ENCODE measurements around the gene CPZ. TPM values are rescaled to one million over a fixed set of nuclear protein-coding genes. Genes with fewer than 3 reads are reported as not detected.

Gene CPZ
- total RNA-seq, 2 donors from 2014 or later, result 0.90 to 1.2 TPM

GRCh38 chr4:8545439-8545765, 47.2 kb upstream of the CPZ start:
- Histone ChIP-seq H3K4me3 (no peak overlapping the region), H3K36me3 (no peaks in the 10 kb centered on the region), H3K27ac (no peak overlapping the region), H3K27me3 (no peaks in the 10 kb centered on the region), H3K9me3 (no peaks in the 10 kb centered on the region), H3K4me1 (no peaks in the 10 kb centered on the region)
- DNase-seq (ENCODE audit: low spot score), result no peak
- no peak for TF ChIP-seq CTCF (IDR thresholded peaks at IDR 0.05)

- Histone ChIP-seq H3K9me3 (no peaks in the 10 kb centered on the region), H3K4me3 (no peak overlapping the region), H3K4me1 (no peaks in the 10 kb centered on the region), H3K27me3 (no peaks in the 10 kb centered on the region), H3K36me3 (no peaks in the 10 kb centered on the region), H3K27ac (no peak overlapping the region)
- TF ChIP-seq CTCF (IDR thresholded peaks at IDR 0.05), result no peak
- no peak for DNase-seq (ENCODE audit: low spot score)
These were observed 45.8 kb upstream of the CPZ start for GRCh38 chr4:8546766-8547107.

GRCh38 chr4:8547108-8547911, 45.3 kb upstream of the CPZ start:
- H3K36me3 ChIP-seq, result no peaks in the 10 kb centered on the region
- no peak overlapping the region for H3K27ac ChIP-seq
- no peaks in the 10 kb centered on the region for H3K27me3 ChIP-seq
- peak in 1 of 2 donors; percentile 33 for TF ChIP-seq CTCF (IDR thresholded peaks at IDR 0.05)
- H3K4me3 ChIP-seq, result no peak overlapping the region
- H3K4me1 ChIP-seq, result no peaks in the 10 kb centered on the region
- no peaks in the 10 kb centered on the region for H3K9me3 ChIP-seq
- no peak for DNase-seq (ENCODE audit: low spot score)

GRCh38 chr4:8547912-8548730, 44.4 kb upstream of the CPZ start:
- no peak for DNase-seq (ENCODE audit: low spot score)
- no peak for TF ChIP-seq CTCF (IDR thresholded peaks at IDR 0.05)
- Histone ChIP-seq H3K4me1 (no peaks in the 10 kb centered on the region), H3K27me3 (no peaks in the 10 kb centered on the region), H3K36me3 (no peaks in the 10 kb centered on the region), H3K4me3 (no peak overlapping the region), H3K27ac (no peak overlapping the region), H3K9me3 (no peaks in the 10 kb centered on the region)

- Histone ChIP-seq H3K27me3 (no peaks in the 10 kb centered on the region), H3K27ac (no peak overlapping the region), H3K9me3 (no peaks in the 10 kb centered on the region), H3K36me3 (no peaks in the 10 kb centered on the region), H3K4me3 (no peak overlapping the region), H3K4me1 (no peaks in the 10 kb centered on the region)
- TF ChIP-seq CTCF (IDR thresholded peaks at IDR 0.05), result no peak
- no peak for DNase-seq (ENCODE audit: low spot score)
These were observed 43.7 kb upstream of the CPZ start for GRCh38 chr4:8548731-8549351.
